NB4 (cell line): ENCODE results near the gene CWC22.

ENCODE experiments used
- CTCF ChIP-seq: IDR thresholded peaks from one replicate; pipeline ENCODE4 v1.5.1; 2012; ENCODE audit warnings: low read depth, low read length
- MAX ChIP-seq: IDR thresholded peaks from 2 replicates; pipeline ENCODE4 v1.6.1; 2011; ENCODE audit warnings: low read depth, low read length
- MYC ChIP-seq: IDR thresholded peaks from 2 replicates; pipeline ENCODE4 v1.6.1; 2011; ENCODE audit warnings: low read depth, low read length
- POLR2A ChIP-seq: IDR thresholded peaks from 2 replicates; pipeline ENCODE4 v1.6.1; 2011; ENCODE audit warnings: mild to moderate bottlenecking; ENCODE audit not compliant: insufficient read length; ENCODE audit errors: extremely low read depth

DNA sequence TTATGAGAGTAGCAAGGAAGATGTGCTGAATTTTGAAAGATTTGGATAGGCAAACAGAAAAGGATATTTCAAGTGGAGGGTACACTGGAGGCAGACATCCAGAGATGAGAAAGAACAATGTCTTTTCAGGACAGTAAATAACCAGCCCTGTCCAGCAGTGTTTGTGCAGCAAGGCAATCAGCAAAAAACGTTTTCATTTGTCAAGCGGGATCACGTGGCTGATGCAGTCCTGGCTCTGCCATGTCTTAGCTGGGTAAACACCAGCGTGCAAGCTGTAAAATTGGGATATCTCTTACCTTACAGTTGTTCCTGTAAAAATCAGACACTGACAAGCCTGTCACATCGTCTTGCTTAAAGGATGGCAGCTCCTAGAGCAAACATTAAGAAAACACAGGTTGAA lies 67.8 kb downstream of the CWC22 start:
- TF ChIP-seq CTCF (no peak), POLR2A (no peak), MAX (no peak), MYC (no peak)
